Measurements from ENCODE around the gene ATG9A.

- TF ChIP-seq, protein P1, sequence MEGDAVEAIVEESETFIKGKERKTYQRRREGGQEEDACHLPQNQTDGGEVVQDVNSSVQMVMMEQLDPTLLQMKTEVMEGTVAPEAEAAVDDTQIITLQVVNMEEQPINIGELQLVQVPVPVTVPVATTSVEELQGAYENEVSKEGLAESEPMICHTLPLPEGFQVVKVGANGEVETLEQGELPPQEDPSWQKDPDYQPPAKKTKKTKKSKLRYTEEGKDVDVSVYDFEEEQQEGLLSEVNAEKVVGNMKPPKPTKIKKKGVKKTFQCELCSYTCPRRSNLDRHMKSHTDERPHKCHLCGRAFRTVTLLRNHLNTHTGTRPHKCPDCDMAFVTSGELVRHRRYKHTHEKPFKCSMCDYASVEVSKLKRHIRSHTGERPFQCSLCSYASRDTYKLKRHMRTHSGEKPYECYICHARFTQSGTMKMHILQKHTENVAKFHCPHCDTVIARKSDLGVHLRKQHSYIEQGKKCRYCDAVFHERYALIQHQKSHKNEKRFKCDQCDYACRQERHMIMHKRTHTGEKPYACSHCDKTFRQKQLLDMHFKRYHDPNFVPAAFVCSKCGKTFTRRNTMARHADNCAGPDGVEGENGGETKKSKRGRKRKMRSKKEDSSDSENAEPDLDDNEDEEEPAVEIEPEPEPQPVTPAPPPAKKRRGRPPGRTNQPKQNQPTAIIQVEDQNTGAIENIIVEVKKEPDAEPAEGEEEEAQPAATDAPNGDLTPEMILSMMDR (IDR thresholded peaks at IDR 0.05; ENCODE audit: low read depth, low read length) = no peak
- TF ChIP-seq EZH2phosphoT487 (IDR thresholded peaks at IDR 0.05; ENCODE audit: low read depth) = no peak
Observed at GRCh38 chr2:219181531-219181930, 47.9 kb downstream of the ATG9A start.
